A673 (cell line): Measurements from ENCODE around the gene SPATA32. TPM values are rescaled to one million over a fixed set of nuclear protein-coding genes. Genes with fewer than 3 reads are reported as not detected.

Experiments
- BruUV-seq: library from RNA; stranded (reverse); fragments of 400-500 nt; replicated peaks from 2 replicates; lab custom pipeline; 2021; lab: Mats Ljungman, UMichigan
- CTCF ChIA-PET: fragments of 300-600 bp; sonication (Branson Sonifier 250); formaldehyde crosslinking; loops from one replicate; lab custom pipeline; 2022; ENCODE audit warnings: antibody characterized with exemption; lab: Charles Lee
- POLR2A ChIA-PET: fragments of 300-600 bp; sonication (Branson Sonifier 250); formaldehyde crosslinking; loops from one replicate; lab custom pipeline; 2022; ENCODE audit warnings: antibody characterized with exemption; ENCODE audit not compliant: low non-redundant PET; lab: Charles Lee
- DNase-seq: peaks from one replicate; pipeline ENCODE4 v3.0.0-alpha.2; 2015; ENCODE audit warnings: low spot score
- H3K27ac ChIP-seq: fragments of 200-600 bp; sonication (generic); 2 replicates; pipeline ENCODE4 v1.5.1; 2016; ENCODE audit warnings: mixed run types, low read depth, mild to moderate bottlenecking, mixed read lengths, antibody characterized with exemption, low read length; ENCODE audit not compliant: poor library complexity, severe bottlenecking
- H3K27me3 ChIP-seq: fragments of 200-600 bp; sonication (generic); replicated peaks from 2 replicates; pipeline ENCODE4 v1.6.1; 2017; ENCODE audit warnings: mixed run types, low read depth, mild to moderate bottlenecking, mixed read lengths, antibody characterized with exemption, low read length; ENCODE audit not compliant: insufficient read depth, poor library complexity
- H3K36me3 ChIP-seq: fragments of 200-600 bp; sonication (generic); 2 replicates; pipeline ENCODE4 v1.6.1; 2016; ENCODE audit warnings: mixed run types, mild to moderate bottlenecking, mixed read lengths, antibody characterized with exemption, low read length; ENCODE audit not compliant: insufficient read depth, poor library complexity, severe bottlenecking
- H3K4me1 ChIP-seq: fragments of 200-600 bp; sonication (generic); 2 replicates; pipeline ENCODE4 v1.6.1; 2017; ENCODE audit warnings: mixed run types, mild to moderate bottlenecking, mixed read lengths, antibody characterized with exemption, low read length; ENCODE audit not compliant: insufficient read depth, poor library complexity, severe bottlenecking
- H3K4me3 ChIP-seq: fragments of 200-600 bp; sonication (generic); 2 replicates; pipeline ENCODE4 v1.5.1; 2016; ENCODE audit warnings: low read depth, mixed run types, mild to moderate bottlenecking, mixed read lengths, low read length; ENCODE audit not compliant: poor library complexity, severe bottlenecking
- H3K9me3 ChIP-seq: fragments of 200-600 bp; sonication (generic); 2 replicates; pipeline ENCODE4 v1.6.1; 2016; ENCODE audit warnings: mixed run types, low read depth, mild to moderate bottlenecking, mixed read lengths, antibody characterized with exemption, low read length; ENCODE audit not compliant: poor library complexity, severe bottlenecking
- EZH2 ChIP-seq: fragments of 200-600 bp; sonication (generic); IDR thresholded peaks from 2 replicates; pipeline ENCODE4 v1.6.1; 2017; ENCODE audit warnings: borderline replicate concordance, low read depth, mild to moderate bottlenecking, mixed read lengths, antibody characterized with exemption, low read length; ENCODE audit not compliant: poor library complexity, severe bottlenecking
- intact Hi-C: fragments of 100-400 bp; cut with micrococcal nuclease; formaldehyde crosslinking; loops from one replicate; pipeline ENCODE4 v1.10.0; 2022; ENCODE audit not compliant: unreplicated experiment
- total RNA-seq: library from RNA; stranded (reverse); gene quantifications from 2 replicates; pipeline ENCODE4 v1.2.3, GENCODE V29; 2021
- TF ChIP-seq, protein P1 (sequence below): fragments of 300-800, 200-600 bp; sonication (generic); conservative IDR thresholded peaks from 2 replicates; pipeline ENCODE4 v1.5.1; 2017; ENCODE audit warnings: low read depth, mild to moderate bottlenecking, antibody characterized with exemption, low read length, moderate library complexity, mixed read lengths

SPATA32 gene
- total RNA-seq, 1 experiment from 2014 or later = not detected

DNA sequence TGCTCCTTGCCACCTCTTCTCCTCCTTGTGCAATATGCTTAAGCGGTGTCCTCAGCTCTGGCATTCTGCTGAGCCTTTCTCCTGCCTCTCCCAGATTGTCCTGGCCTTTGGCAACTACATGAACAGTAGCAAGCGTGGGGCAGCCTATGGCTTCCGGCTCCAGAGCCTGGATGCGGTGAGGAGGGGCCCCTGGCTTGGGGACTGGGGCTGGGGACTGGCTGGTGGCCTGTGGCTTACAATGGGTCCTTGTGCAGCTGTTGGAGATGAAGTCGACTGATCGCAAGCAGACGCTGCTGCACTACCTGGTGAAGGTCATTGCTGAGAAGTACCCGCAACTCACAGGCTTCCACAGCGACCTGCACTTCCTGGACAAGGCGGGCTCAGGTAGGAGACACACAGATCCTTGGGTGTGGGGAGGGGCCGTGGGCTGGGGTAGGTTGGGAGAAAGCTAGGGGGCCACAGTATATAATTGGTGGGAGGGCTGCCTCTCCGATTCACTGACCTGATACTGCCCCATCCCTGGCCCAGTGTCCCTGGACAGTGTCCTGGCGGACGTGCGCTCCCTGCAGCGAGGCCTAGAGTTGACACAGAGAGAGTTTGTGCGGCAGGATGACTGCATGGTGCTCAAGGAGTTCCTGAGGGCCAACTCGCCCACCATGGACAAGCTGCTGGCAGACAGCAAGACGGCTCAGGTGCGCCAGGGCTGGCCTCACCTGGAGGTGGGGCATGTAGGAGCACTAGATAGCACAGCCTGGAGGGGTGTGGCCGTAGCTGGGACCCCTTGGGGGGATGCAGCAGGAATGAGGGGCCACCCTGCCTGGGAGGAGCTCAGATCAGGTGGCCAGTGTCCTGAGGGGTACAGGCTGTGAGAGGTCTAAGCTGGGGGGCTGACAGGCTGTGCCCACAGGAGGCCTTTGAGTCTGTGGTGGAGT lies 16.9 kb downstream of the SPATA32 start:
- no peaks in the 10 kb centered on the region for H3K4me1 ChIP-seq
- no peak overlapping the region for H3K27ac ChIP-seq
- ChIA-PET POLR2A (no interaction called here), CTCF (no interaction called here)
- no peaks in the 10 kb centered on the region for H3K9me3 ChIP-seq
- H3K4me3 ChIP-seq = no peak overlapping the region
- TF ChIP-seq EZH2 = no peak
- TF ChIP-seq, protein P1, sequence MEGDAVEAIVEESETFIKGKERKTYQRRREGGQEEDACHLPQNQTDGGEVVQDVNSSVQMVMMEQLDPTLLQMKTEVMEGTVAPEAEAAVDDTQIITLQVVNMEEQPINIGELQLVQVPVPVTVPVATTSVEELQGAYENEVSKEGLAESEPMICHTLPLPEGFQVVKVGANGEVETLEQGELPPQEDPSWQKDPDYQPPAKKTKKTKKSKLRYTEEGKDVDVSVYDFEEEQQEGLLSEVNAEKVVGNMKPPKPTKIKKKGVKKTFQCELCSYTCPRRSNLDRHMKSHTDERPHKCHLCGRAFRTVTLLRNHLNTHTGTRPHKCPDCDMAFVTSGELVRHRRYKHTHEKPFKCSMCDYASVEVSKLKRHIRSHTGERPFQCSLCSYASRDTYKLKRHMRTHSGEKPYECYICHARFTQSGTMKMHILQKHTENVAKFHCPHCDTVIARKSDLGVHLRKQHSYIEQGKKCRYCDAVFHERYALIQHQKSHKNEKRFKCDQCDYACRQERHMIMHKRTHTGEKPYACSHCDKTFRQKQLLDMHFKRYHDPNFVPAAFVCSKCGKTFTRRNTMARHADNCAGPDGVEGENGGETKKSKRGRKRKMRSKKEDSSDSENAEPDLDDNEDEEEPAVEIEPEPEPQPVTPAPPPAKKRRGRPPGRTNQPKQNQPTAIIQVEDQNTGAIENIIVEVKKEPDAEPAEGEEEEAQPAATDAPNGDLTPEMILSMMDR = no peak
- no TSS peak for BruUV-seq
- H3K27me3 ChIP-seq = no peaks in the 10 kb centered on the region
- DNase-seq = no peak
- H3K36me3 ChIP-seq = no peaks in the 10 kb centered on the region
- intact Hi-C loops = no loop called here

DNA sequence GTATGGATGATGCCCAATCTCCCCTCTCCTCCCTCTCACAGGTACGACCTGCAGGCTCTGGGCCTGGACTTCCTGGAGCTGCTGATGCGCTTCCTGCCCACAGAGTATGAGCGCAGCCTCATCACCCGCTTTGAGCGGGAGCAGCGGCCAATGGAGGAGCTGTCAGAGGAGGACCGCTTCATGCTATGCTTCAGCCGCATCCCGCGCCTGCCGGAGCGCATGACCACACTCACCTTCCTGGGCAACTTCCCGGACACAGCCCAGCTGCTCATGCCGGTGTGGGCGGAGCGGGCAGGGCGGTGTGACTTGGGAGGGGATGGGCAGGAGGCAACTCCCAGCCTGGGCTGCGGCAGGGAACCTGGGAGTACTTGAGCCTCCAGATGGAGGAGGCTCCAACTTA lies 18.1 kb downstream of the SPATA32 start:
- Histone ChIP-seq H3K27me3 (no peaks in the 10 kb centered on the region), H3K9me3 (no peaks in the 10 kb centered on the region), H3K4me3 (no peak overlapping the region), H3K36me3 (no peaks in the 10 kb centered on the region), H3K4me1 (no peaks in the 10 kb centered on the region), H3K27ac (no peak overlapping the region)
- CTCF ChIA-PET = no interaction called here
- BruUV-seq = no TSS peak
- no peak for DNase-seq
- POLR2A ChIA-PET = no interaction called here
- intact Hi-C loops = no loop called here
- TF ChIP-seq, protein P1 = no peak
- no peak for TF ChIP-seq EZH2

- Histone ChIP-seq H3K27me3 (no peaks in the 10 kb centered on the region), H3K4me1 (no peaks in the 10 kb centered on the region), H3K4me3 (no peak overlapping the region), H3K9me3 (no peaks in the 10 kb centered on the region), H3K27ac (no peak overlapping the region), H3K36me3 (no peaks in the 10 kb centered on the region)
- ChIA-PET POLR2A (interaction anchor here (0.7 kb wide), 1 partner anchor 15 kb away, joined by 4 read pairs; no protein-coding TSS in a partner anchor), CTCF (interaction anchor here (0.7 kb wide), 1 partner anchor 24 kb away, joined by 3 read pairs; no protein-coding TSS in a partner anchor)
- intact Hi-C loops = no loop called here
- BruUV-seq = no TSS peak
- no peak for TF ChIP-seq EZH2
- TF ChIP-seq, protein P1 = no peak
- DNase-seq = no peak
Observed at GRCh38 chr17:45242029-45242414, 19.9 kb downstream of the SPATA32 start.
